COLO829 (cell line): ENCODE data around the gene SEMA3C.

Experiments
- DNase-seq: peaks from one replicate; pipeline ENCODE4 v3.0.0; 2012; ENCODE audit warnings: low spot score

Gene SEMA3C

GRCh38 chr7:80734011-80734410, 184.8 kb downstream of the SEMA3C start:
- DNase-seq = no peak

- DNase-seq = no peak
Observed at GRCh38 chr7:80733333-80733915, 185.4 kb downstream of the SEMA3C start.

- DNase-seq = peak; percentile 21
Observed at GRCh38 chr7:80732630-80733029, 186.2 kb downstream of the SEMA3C start.

- no peak for DNase-seq
Observed at GRCh38 chr7:80731281-80731680, 187.6 kb downstream of the SEMA3C start.

- DNase-seq = no peak
Observed at GRCh38 chr7:80729591-80730320, 189.1 kb downstream of the SEMA3C start.

- DNase-seq = no peak
Observed at GRCh38 chr7:80726666-80727065, 192.2 kb downstream of the SEMA3C start.

- no peak for DNase-seq
Observed at GRCh38 chr7:80725181-80725611, 193.7 kb downstream of the SEMA3C start.

- no peak for DNase-seq
Observed at GRCh38 chr7:80724249-80724871, 194.5 kb downstream of the SEMA3C start.

- peak; percentile 85 for DNase-seq
Observed at GRCh38 chr7:80722616-80723195, 196.1 kb downstream of the SEMA3C start.

- DNase-seq = peak; percentile 67
Observed at GRCh38 chr7:80721883-80722615, 196.8 kb downstream of the SEMA3C start.

GRCh38 chr7:80720146-80720545, 198.7 kb downstream of the SEMA3C start:
- no peak for DNase-seq

- no peak for DNase-seq
Observed at GRCh38 chr7:80719261-80719660, 199.6 kb downstream of the SEMA3C start.

GRCh38 chr7:80711531-80711930, 207.3 kb downstream of the SEMA3C start:
- no peak for DNase-seq

- no peak for DNase-seq
Observed at GRCh38 chr7:80708123-80708522, 210.7 kb downstream of the SEMA3C start.

GRCh38 chr7:80707318-80707717, 211.5 kb downstream of the SEMA3C start:
- DNase-seq = no peak

- no peak for DNase-seq
Observed at GRCh38 chr7:80705130-80705781, 213.6 kb downstream of the SEMA3C start.

- no peak for DNase-seq
Observed at GRCh38 chr7:80703272-80703671, 215.6 kb downstream of the SEMA3C start.

- no peak for DNase-seq
Observed at GRCh38 chr7:80699721-80700256, 219.1 kb downstream of the SEMA3C start.

- peak; percentile 35 for DNase-seq
Observed at GRCh38 chr7:80699045-80699638, 219.7 kb downstream of the SEMA3C start.
